ENCODE results near the gene XPNPEP2. TPM values are rescaled to one million over a fixed set of nuclear protein-coding genes. Genes with fewer than 3 reads are reported as not detected.

Gene XPNPEP2
- polyA plus RNA-seq, 1 of the 3 experiments (the other 2 are of a cell fraction), result 0.21 TPM

- TF ChIP-seq CTCF (IDR thresholded peaks at IDR 0.05) (no peak), USF2 (IDR thresholded peaks at IDR 0.05; ENCODE audit: borderline replicate concordance, low read depth, low read length) (no peak), RCOR1 (IDR thresholded peaks at IDR 0.05; ENCODE audit: low read length) (peak; percentile 73; the same call in 1 of the 2 replicates), MAX (IDR thresholded peaks at IDR 0.05; ENCODE audit: low read depth) (no peak), RFX5 (IDR thresholded peaks at IDR 0.05; ENCODE audit: low read length) (no peak), TCF12 (IDR thresholded peaks at IDR 0.05) (peak; percentile 68), MXI1 (IDR thresholded peaks at IDR 0.05; ENCODE audit: low read depth, low read length) (0 out of 2 replicates have a peak, but pooled peaks have one; percentile 16), JUND (IDR thresholded peaks at IDR 0.05) (no peak), POLR2AphosphoS5 (IDR thresholded peaks at IDR 0.05; ENCODE audit: low read depth, low read length) (no peak), RAD21 (IDR thresholded peaks at IDR 0.05; ENCODE audit: low read length) (peak; percentile 23)
Observed at GRCh38 chrX:129738466-129739308, at the start of gene XPNPEP2 (continued).

GRCh38 chrX:129689796-129690195 lies 49.0 kb upstream of the XPNPEP2 start:
- H3K36me3 ChIP-seq (replicated peaks in 1 of 2; ENCODE audit: control insufficient read depth in 1 of 2, insufficient read depth in 2 of 2, low read length in 1 of 2), result no peaks in the 10 kb centered on the region
- no peak overlapping the region for H3K4me3 ChIP-seq (ENCODE audit: low read depth in 2 of 2, low read length in 1 of 2)
- DNase-seq, result no peak
- no peaks in the 10 kb centered on the region for H3K9me2 ChIP-seq
- H2AFZ ChIP-seq (ENCODE audit: low read depth), result no peak overlapping the region
- ChIA-PET POLR2A (no interaction called here), CTCF (no interaction called here)
- no peaks in the 10 kb centered on the region for H4K20me1 ChIP-seq (ENCODE audit: insufficient read depth)
- H3K27me3 ChIP-seq (ENCODE audit: insufficient read depth), result peaks cover 17% of the 10 kb centered on the region; the same call in 1 of the 2 replicates
- no peaks in the 10 kb centered on the region for H3K79me2 ChIP-seq (ENCODE audit: insufficient read depth)
- H3K4me2 ChIP-seq, result no peak overlapping the region
- TF ChIP-seq FOSL2 (IDR thresholded peaks at IDR 0.05; ENCODE audit: borderline replicate concordance, low read depth) (no peak), RFX5 (IDR thresholded peaks at IDR 0.05; ENCODE audit: low read length) (no peak), EP300 (IDR thresholded peaks at IDR 0.05; ENCODE audit: borderline replicate concordance in 1 of 2, low read depth in 1 of 2, low read length in 1 of 2) (no peak), TEAD4 (IDR thresholded peaks at IDR 0.05; ENCODE audit: borderline replicate concordance, insufficient read depth) (no peak), TCF12 (IDR thresholded peaks at IDR 0.05) (no peak), ELF1 (IDR thresholded peaks at IDR 0.05) (no peak), NRF1 (IDR thresholded peaks at IDR 0.05; ENCODE audit: low read depth, low read length) (no peak), YY1 (IDR thresholded peaks at IDR 0.05; ENCODE audit: low read depth) (no peak), CHD2 (IDR thresholded peaks at IDR 0.05; ENCODE audit: low read length, partially characterized antibody) (no peak)
- no peak overlapping the region for H3K27ac ChIP-seq (ENCODE audit: low read depth in 2 of 2, low read length in 1 of 2)
- H3K9me3 ChIP-seq, result no peaks in the 10 kb centered on the region
- H3K9ac ChIP-seq, result no peak overlapping the region
- 65% methylated on average over 5 of the region's 5 CpGs for WGBS (ENCODE audit: low lambda C conversion rate)
- peaks cover 0 to 3% of the 10 kb centered on the region in 2 experiments; a peak in 1 of 4 replicates for H3K4me1 ChIP-seq (ENCODE audit: control insufficient read depth in 1 of 2, insufficient read depth in 2 of 2, low read depth in 1 of 2, low read length in 1 of 2)
- no peaks in the 10 kb centered on the region for H3F3A ChIP-seq (replicated peaks; ENCODE audit: insufficient read depth)

Measured in SK-N-SH (cell line).